Glutamatergic neuron (in vitro differentiated cells): ENCODE results near the gene ELN. TPM values are rescaled to one million over a fixed set of nuclear protein-coding genes. Genes with fewer than 3 reads are reported as not detected.

Experiments used
- DNase-seq: peaks from one replicate; pipeline ENCODE4 v3.0.0; 2022
- H3K27ac Mint-ChIP-seq: one replicate; pipeline ENCODE4 v1.8.0; 2020; ENCODE audit warnings: mild to moderate bottlenecking, mixed read lengths, inconsistent platforms; ENCODE audit not compliant: unreplicated experiment
- H3K27me3 Mint-ChIP-seq: one replicate; pipeline ENCODE4 v1.8.0; 2020; ENCODE audit warnings: mild to moderate bottlenecking, moderate library complexity, mixed read lengths, inconsistent platforms; ENCODE audit not compliant: unreplicated experiment
- H3K36me3 Mint-ChIP-seq: one replicate; pipeline ENCODE4 v1.8.0; 2020; ENCODE audit warnings: mild to moderate bottlenecking, mixed read lengths, inconsistent platforms; ENCODE audit not compliant: unreplicated experiment
- H3K4me1 Mint-ChIP-seq: one replicate; pipeline ENCODE4 v1.8.0; 2020; ENCODE audit warnings: mild to moderate bottlenecking, low read depth, mixed read lengths, inconsistent platforms; ENCODE audit not compliant: unreplicated experiment
- H3K4me3 Mint-ChIP-seq: one replicate; pipeline ENCODE4 v1.8.0; 2020; ENCODE audit warnings: mild to moderate bottlenecking, mixed read lengths, inconsistent platforms; ENCODE audit not compliant: unreplicated experiment
- H3K9me3 Mint-ChIP-seq: one replicate; pipeline ENCODE4 v1.8.0; 2020; ENCODE audit warnings: mild to moderate bottlenecking, moderate library complexity, mixed read lengths, inconsistent platforms; ENCODE audit not compliant: unreplicated experiment
- CTCF ChIP-seq: fragments of 200-600 bp; sonication (generic); IDR thresholded peaks from one replicate; pipeline ENCODE4 v1.5.0; 2021; ENCODE audit not compliant: partially characterized antibody, unreplicated experiment
- total RNA-seq: library from RNA; stranded (reverse); fragmentation: NEBNext Ultra II Directional; extraction: Animal tissue kit (Norgen Biotek cat#: 25700); gene quantifications from one replicate; pipeline ENCODE4 v1.2.1, GENCODE V29; 2021; ENCODE audit not compliant: unreplicated experiment

ELN gene
- total RNA-seq, 1 donor from 2014 or later = 3.7 TPM

- peaks cover 8% of the 10 kb centered on the region for H3K4me1 Mint-ChIP-seq
- peaks cover 8% of the 10 kb centered on the region for H3K9me3 Mint-ChIP-seq
- H3K36me3 Mint-ChIP-seq = no peaks in the 10 kb centered on the region
- H3K27me3 Mint-ChIP-seq = peaks cover 3% of the 10 kb centered on the region
- TF ChIP-seq CTCF = no peak
- peak within 1 kb of the TSS; percentile 94 for H3K27ac Mint-ChIP-seq
- H3K4me3 Mint-ChIP-seq = peak within 1 kb of the TSS; percentile 93
- peak; percentile 87 for DNase-seq
Measured at GRCh38 chr7:74083117-74083876, 55.3 kb downstream of the ELN start, which contains the start of gene LIMK1. Gene LIMK1, plus strand, starts transcription at chr7:74083804. Its CDS starts 187 bp downstream, at chr7:74083991.

- Mint-ChIP-seq H3K27me3 (peaks cover under 1% of the 10 kb centered on the region), H3K27ac (peak overlapping the region; percentile 66), H3K36me3 (no peaks in the 10 kb centered on the region), H3K4me1 (peaks cover 2% of the 10 kb centered on the region), H3K4me3 (peak overlapping the region; percentile 93), H3K9me3 (peaks cover 6% of the 10 kb centered on the region)
- DNase-seq = peak; percentile 64
- TF ChIP-seq CTCF = no peak
Measured at GRCh38 chr7:74083928-74084721, 56.2 kb downstream of the ELN start.

GRCh38 chr7:74084722-74085578 lies 57.0 kb downstream of the ELN start:
- H3K4me1 Mint-ChIP-seq = no peaks in the 10 kb centered on the region
- no peak for TF ChIP-seq CTCF
- H3K36me3 Mint-ChIP-seq = no peaks in the 10 kb centered on the region
- peak overlapping the region; percentile 93 for H3K4me3 Mint-ChIP-seq
- no peak for DNase-seq
- H3K27ac Mint-ChIP-seq = peak overlapping the region; percentile 66
- H3K9me3 Mint-ChIP-seq = peaks cover 7% of the 10 kb centered on the region
- no peaks in the 10 kb centered on the region for H3K27me3 Mint-ChIP-seq

- peaks cover 9% of the 10 kb centered on the region for H3K27me3 Mint-ChIP-seq
- peak overlapping the region; percentile 9 for H3K4me3 Mint-ChIP-seq
Measured at GRCh38 chr7:74087791-74088453, 59.9 kb downstream of the ELN start.

More at GRCh38 chr7:74087791-74088453, 59.9 kb downstream of the ELN start:
- no peak overlapping the region for H3K27ac Mint-ChIP-seq
- no peaks in the 10 kb centered on the region for H3K36me3 Mint-ChIP-seq
- DNase-seq = no peak
- H3K4me1 Mint-ChIP-seq = peaks cover 9% of the 10 kb centered on the region
- no peak for TF ChIP-seq CTCF
- peaks cover 15% of the 10 kb centered on the region for H3K9me3 Mint-ChIP-seq
